ENCODE data around the gene CCL7.

DNA sequence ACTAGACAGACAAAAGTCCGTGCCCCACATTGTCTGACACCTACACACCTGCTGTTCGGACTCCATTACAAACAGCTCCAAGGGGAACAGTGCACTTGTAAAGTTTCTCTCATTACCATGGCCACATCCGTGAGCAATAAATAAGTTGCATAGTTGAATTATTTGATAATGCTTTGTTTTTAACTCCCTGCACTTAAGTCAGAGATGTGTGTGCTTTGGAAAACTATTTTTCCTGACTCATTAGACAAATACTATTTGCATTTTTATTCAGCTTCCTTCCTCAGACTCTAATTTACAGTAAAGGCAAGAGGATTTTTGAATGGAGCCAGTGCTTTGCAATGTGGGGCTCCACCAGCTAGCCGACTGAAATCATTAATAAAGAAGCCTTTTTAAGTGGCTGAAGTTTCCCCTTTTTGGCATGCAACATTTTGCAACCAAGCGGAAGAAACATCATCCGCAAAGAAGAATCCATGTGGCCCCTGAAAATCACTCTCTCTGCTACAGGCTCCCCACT lies 21.5 kb upstream of the CCL7 start:
- TF ChIP-seq, protein P1, sequence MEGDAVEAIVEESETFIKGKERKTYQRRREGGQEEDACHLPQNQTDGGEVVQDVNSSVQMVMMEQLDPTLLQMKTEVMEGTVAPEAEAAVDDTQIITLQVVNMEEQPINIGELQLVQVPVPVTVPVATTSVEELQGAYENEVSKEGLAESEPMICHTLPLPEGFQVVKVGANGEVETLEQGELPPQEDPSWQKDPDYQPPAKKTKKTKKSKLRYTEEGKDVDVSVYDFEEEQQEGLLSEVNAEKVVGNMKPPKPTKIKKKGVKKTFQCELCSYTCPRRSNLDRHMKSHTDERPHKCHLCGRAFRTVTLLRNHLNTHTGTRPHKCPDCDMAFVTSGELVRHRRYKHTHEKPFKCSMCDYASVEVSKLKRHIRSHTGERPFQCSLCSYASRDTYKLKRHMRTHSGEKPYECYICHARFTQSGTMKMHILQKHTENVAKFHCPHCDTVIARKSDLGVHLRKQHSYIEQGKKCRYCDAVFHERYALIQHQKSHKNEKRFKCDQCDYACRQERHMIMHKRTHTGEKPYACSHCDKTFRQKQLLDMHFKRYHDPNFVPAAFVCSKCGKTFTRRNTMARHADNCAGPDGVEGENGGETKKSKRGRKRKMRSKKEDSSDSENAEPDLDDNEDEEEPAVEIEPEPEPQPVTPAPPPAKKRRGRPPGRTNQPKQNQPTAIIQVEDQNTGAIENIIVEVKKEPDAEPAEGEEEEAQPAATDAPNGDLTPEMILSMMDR (IDR thresholded peaks at IDR 0.05), result no peak
- TF ChIP-seq POLR2AphosphoS5 (IDR thresholded peaks at IDR 0.05), result no peak

Data from suprapubic skin (tissue), 3 donors.